ENCODE results near the gene PRKAR1A.

DNA sequence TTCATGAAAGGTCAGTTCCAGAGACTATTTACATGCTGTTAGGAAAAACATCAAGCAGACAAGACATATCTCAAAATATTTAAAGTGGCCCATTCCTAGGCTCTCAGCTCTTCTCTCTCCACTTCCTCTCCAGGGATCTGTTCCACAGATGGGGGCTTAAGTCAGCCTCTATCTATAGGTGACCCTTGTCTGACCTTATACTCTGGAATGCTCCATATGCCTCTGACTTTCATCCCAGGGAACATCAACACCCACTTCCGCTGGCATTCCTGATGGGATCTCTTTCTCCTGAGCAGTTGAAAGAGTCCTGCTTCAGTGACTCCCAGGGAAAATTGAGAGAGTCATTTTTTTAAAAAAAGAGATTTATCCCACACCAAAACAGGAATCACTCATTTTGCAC, 43.4 kb upstream of the PRKAR1A start:
- TF ChIP-seq POLR2AphosphoS5 (IDR thresholded peaks at IDR 0.05; ENCODE audit: borderline replicate concordance, low read depth, low read length) (no peak), EZH2 (IDR thresholded peaks at IDR 0.05) (no peak), FOXP2 (optimal IDR thresholded peaks at IDR 0.05; ENCODE audit: control extremely low read depth, extremely low read length, insufficient read depth) (no peak)

All from SK-N-MC (cell line).